Suprapubic skin (tissue), 4 donors: ENCODE measurements around the gene GLOD4.

ENCODE experiments used
- CTCF ChIP-seq, 2 donors: fragments of 200-600 bp in 1 of 2; fragments of 450-650 bp in 1 of 2; sonication (generic) in 1 of 2; IDR thresholded peaks; one replicate each; pipeline ENCODE4 v1.5.1; 2016 to 2019; ENCODE audit warnings: antibody characterized with exemption in 2 of 2, mild to moderate bottlenecking in 1 of 2, moderate library complexity in 1 of 2
- EP300 ChIP-seq: sonication (generic); formaldehyde crosslinking; IDR thresholded peaks from one replicate; pipeline ENCODE4 v1.6.1; 2017; ENCODE audit warnings: antibody characterized with exemption
- POLR2A ChIP-seq, 2 donors: fragments of 450-650 bp; IDR thresholded peaks; one replicate each; pipeline ENCODE4 v1.6.1; 2017; ENCODE audit warnings: antibody characterized with exemption in 2 of 2, mild to moderate bottlenecking in 2 of 2, moderate library complexity in 2 of 2
- POLR2AphosphoS5 ChIP-seq, 3 donors: sonication (generic); formaldehyde crosslinking; IDR thresholded peaks; one replicate each; pipeline ENCODE4 v1.6.1; 2017; ENCODE audit warnings: antibody characterized with exemption in 3 of 3

DNA sequence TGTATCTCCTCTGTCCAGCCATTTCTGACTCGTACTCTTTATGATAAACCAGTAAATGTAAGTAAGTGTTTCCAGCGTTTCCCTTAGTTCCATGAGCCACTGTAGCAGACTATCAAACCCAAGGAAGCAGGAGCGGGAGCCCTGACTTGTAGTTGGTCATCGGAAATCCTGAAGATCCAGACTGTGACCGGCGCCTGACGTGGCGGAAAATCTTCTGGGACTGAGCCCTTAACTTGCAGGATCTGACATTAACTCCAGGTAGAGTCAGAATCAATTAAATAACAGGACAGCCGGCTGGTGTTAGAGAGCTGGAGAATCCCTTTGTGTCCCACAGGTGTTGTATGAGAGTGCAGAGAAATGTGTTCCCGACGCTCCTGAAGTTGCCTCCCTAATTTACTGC lies 4.0 kb downstream of the GLOD4 start:
- TF ChIP-seq CTCF (IDR thresholded peaks at IDR 0.05): no peak
- TF ChIP-seq POLR2A (IDR thresholded peaks at IDR 0.05): no peak
- TF ChIP-seq POLR2AphosphoS5 (IDR thresholded peaks at IDR 0.05): no peak
- TF ChIP-seq EP300: no peak
